Cardiac fibroblast (primary cell): ENCODE measurements around the gene GPC6.

ENCODE experiments used
- DNase-seq, 2 donors: peaks; one replicate each; pipeline versions ENCODE4 v3.0.0 to v3.0.0-alpha.2; 2010; ENCODE audit warnings: low read depth in 2 of 2
- H3K4me3 ChIP-seq, 2 donors: replicated peaks in 1 of 2; 1 replicate in 1 of 2; 2 replicates in 1 of 2; pipeline ENCODE4 v1.5.1; 2011; ENCODE audit warnings: low read depth in 2 of 2, low read length in 2 of 2, mild to moderate bottlenecking in 2 of 2, moderate library complexity in 1 of 2
- CTCF ChIP-seq: IDR thresholded peaks from one replicate; pipeline ENCODE4 v1.5.1; 2011; ENCODE audit warnings: low read depth, mild to moderate bottlenecking, low read length, inconsistent platforms

Gene GPC6

DNA sequence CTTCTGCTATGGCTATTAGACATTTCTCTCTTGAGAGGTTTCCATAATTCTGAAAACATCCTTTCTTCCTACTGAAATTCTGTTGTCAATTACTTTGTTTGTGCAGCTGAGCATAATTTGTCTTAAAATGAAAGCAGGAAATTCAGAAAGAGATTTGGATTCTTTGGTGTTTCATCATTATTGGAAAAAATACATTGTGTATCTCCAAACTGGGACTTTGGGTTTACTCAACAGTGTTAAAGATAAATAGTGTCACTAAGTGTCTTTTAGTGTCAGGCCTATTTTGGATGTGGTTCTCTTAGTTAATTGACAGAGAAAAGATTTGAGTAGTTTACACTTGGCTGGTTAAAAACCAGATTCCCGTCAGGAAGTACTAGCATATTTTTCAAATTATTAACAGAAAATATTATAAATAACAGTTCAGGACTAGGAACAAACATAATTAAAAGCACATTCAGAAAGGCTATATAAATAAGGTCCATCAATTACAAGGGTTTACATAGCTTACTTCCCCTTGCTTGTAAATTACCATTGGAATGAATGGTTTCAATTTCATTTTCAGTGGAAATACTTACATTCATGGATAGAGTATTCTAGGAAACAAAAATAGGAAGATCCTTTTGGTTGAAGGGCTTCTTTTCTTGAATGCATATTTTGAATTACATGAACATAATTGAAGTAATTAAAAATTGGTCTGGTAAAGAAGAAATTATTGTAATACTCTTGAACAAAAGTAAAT, 483.1 kb downstream of the GPC6 start:
- H3K4me3 ChIP-seq: no peak overlapping the region
- TF ChIP-seq CTCF: no peak
- peak in 1 of 2 donors; percentile 10 for DNase-seq

- no peak for TF ChIP-seq CTCF
- no peak for DNase-seq
- H3K4me3 ChIP-seq: no peak overlapping the region
Measured at GRCh38 chr13:93714171-93714570, 487.6 kb downstream of the GPC6 start.

DNA sequence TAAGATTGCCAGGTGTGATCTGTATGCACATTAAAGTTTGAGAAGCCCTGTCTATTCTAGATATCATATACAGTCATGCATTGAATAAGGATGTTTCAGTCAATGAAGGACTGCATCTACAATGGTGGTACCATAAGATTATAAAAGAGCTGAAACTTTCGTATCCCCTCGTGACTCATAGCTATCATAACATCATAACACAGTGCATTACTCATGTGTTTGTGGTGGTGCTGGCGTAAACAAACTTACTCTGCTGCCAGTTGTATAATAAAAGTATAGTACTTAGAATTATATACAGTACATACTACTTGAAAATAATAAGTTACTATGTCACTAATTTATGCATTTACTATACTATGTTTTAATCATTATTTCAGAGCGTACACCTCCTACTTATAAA, 489.3 kb downstream of the GPC6 start:
- no peak overlapping the region for H3K4me3 ChIP-seq
- peak in 1 of 2 donors; percentile 24 for DNase-seq
- no peak for TF ChIP-seq CTCF

GRCh38 chr13:93716623-93717022, 490.0 kb downstream of the GPC6 start:
- peak in 1 of 2 donors; percentile 18 for DNase-seq
- H3K4me3 ChIP-seq: no peak overlapping the region
- TF ChIP-seq CTCF: no peak

DNA sequence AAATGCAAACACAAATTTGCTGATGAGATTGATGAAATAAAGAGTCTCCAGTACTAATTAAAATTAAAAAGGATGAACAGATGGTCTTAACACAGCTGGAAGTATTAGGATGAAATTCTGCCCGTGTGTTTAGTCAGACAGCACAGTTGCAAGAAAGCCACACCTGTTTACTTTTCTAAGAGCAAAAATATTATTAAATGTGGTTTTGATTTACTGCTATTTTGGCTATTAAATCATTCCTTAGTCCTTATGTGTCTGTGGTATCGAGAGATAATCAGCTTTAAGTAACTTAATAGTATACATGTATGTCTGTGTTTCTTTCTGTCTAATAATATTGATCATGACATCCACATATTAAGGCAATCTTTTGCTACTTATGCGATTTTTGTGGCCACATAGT, 494.9 kb downstream of the GPC6 start:
- no peak overlapping the region for H3K4me3 ChIP-seq
- no peak for DNase-seq
- no peak for TF ChIP-seq CTCF

DNA sequence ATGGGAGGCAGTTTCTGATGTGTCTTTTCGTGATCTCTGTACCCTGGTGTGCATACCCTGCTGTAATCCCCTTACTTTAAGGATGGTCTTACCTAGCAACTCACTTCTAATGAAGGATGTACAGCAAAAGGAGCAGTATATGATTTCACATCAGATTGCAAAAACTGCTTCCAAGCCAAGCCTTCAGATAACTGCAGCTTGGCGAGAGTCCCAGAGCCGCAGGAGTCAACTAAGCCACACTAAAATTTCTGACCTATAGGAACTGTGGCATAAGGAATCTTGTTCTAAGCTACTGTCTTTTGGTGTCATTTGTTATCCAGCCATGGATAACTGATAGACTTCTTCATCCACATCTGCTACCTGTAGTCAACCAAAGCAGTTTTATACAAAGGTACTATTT, 496.7 kb downstream of the GPC6 start:
- H3K4me3 ChIP-seq: no peak overlapping the region
- no peak for DNase-seq
- no peak for TF ChIP-seq CTCF

DNA sequence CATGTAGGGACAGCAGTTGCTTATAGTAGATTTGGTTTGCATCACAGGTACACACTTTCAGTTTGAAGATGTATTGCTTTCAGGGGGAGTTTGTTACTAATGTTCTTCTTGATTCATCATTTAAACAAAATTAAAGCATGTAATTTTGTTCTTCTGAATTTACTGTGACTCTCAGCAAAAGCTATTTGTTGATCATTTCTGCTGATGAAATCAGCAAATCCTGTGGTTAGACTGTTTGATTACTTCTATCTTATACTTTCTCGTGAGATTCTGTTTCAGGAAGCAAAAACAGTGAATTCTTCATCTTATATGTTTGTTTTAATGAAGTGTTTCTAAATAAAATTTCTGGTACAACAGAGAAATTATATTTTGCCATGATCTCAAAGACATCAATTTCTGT, 497.6 kb downstream of the GPC6 start:
- no peak overlapping the region for H3K4me3 ChIP-seq
- TF ChIP-seq CTCF: no peak
- DNase-seq: no peak
